ENCODE measurements around the gene TRIO. TPM values are rescaled to one million over a fixed set of nuclear protein-coding genes. Genes with fewer than 3 reads are reported as not detected.
A peak's percentile ranks its signal among the peaks of the same experiment; 100 is the strongest.

TRIO gene
- total and polyA plus RNA-seq, 10 of the 15 experiments (the other 5 are each of a cell fraction or from before 2014, with no cell fraction given) = 5.1 to 96.4 (median 44.6) TPM

DNA sequence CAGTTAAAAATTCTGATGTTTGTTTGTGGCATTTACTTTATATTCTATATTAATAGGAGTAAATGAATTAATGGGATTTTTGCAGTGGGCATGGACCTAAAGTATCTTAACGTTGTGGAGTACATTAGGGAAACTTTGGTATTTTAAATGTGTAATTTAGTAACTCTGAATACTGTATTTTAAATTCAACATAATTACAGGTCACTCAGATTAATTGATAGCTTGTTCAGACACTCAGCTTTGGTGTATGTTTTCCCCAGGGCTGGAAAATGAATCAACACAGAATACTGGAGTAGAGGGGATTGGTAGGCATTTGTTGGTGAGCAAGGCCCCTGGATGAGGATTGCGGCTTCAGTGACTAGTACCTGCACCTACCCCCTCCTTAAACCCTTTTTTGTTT, 117.5 kb downstream of the TRIO start:
- Histone ChIP-seq H3K27ac (ENCODE audit: control insufficient read depth, insufficient read depth) (no peak overlapping the region; the same call in 1 of the 2 replicates), H2AFZ (ENCODE audit: control insufficient read depth, low read depth, low read length) (no peak overlapping the region), H3K4me3 (no peak overlapping the region), H4K20me1 (ENCODE audit: control insufficient read depth, insufficient read depth) (peaks cover 4% of the 10 kb centered on the region; the same call in 1 of the 2 replicates), H3K27me3 (replicated peaks in 1 of 2; ENCODE audit: control insufficient read depth in 2 of 2, insufficient read depth in 2 of 2, low read length in 1 of 2) (no peaks in the 10 kb centered on the region), H3K36me3 (ENCODE audit: control insufficient read depth in 2 of 2, insufficient read depth in 2 of 2, low read length in 1 of 2) (no peaks in the 10 kb centered on the region; a peak in 1 of 4 replicates), H3K79me2 (ENCODE audit: control insufficient read depth, insufficient read depth, low read length) (peaks cover 92% of the 10 kb centered on the region), H3K9me3 (replicated peaks; ENCODE audit: control insufficient read depth, insufficient read depth, low read length) (peaks cover 13% of the 10 kb centered on the region), H3K4me2 (ENCODE audit: control insufficient read depth, insufficient read depth) (no peak overlapping the region), H3K4me1 (ENCODE audit: control insufficient read depth, insufficient read depth, low read length) (peaks cover 45% of the 10 kb centered on the region), H3K9ac (ENCODE audit: control insufficient read depth, insufficient read depth, low read length) (no peak overlapping the region; the same call in 1 of the 2 replicates)
- CTCF ChIA-PET = interaction anchor here (1.1 to 5.0 kb wide), 7 partner anchors 9 to 152 kb away, joined by 3 to 39 read pairs (median 4); no protein-coding TSS in a partner anchor
- intact Hi-C loops (cut with micrococcal nuclease; ENCODE audit: unreplicated experiment) = no loop called here
- in situ Hi-C loops (cut with MboI) = no loop called here
- DNase-seq (ENCODE audit: low read depth, low spot score) (no peak), ATAC-seq (no peak), FAIRE-seq (no peak)
- RAD21 ChIA-PET (ENCODE audit: unreplicated experiment) = interaction anchor here (0.9 to 4.0 kb wide), 14 partner anchors 10 to 152 kb away, joined by 3 to 44 read pairs (median 6); no protein-coding TSS in a partner anchor
- POLR2A ChIA-PET = interaction anchor here (0.6 to 6.8 kb wide), 11 partner anchors 10 to 115 kb away, joined by 3 to 64 read pairs (median 4); no protein-coding TSS in a partner anchor
- TF ChIP-seq DPF2 (IDR thresholded peaks at IDR 0.05) = no peak
- TF ChIP-seq BCL11A (IDR thresholded peaks at IDR 0.05; ENCODE audit: low read depth, low read length) = no peak
- TF ChIP-seq PML (IDR thresholded peaks at IDR 0.05; ENCODE audit: low read length) = no peak
- no peak for TF ChIP-seq TCF7 (IDR thresholded peaks at IDR 0.05; ENCODE audit: borderline replicate concordance)
- 20% methylated on average over 2 of the region's 2 CpGs for WGBS (ENCODE audit: insufficient coverage, insufficient replicate concordance, low lambda C conversion rate, missing lambda C conversion rate)
- BruUV-seq (replicated peaks) = no TSS peak
- SMC1A ChIA-PET (ENCODE audit: uncharacterized antibody, unreplicated experiment) = interaction anchor here (0.9 to 7.3 kb wide), 14 partner anchors 10 to 152 kb away, joined by 3 to 166 read pairs (median 6); no protein-coding TSS in a partner anchor

DNA sequence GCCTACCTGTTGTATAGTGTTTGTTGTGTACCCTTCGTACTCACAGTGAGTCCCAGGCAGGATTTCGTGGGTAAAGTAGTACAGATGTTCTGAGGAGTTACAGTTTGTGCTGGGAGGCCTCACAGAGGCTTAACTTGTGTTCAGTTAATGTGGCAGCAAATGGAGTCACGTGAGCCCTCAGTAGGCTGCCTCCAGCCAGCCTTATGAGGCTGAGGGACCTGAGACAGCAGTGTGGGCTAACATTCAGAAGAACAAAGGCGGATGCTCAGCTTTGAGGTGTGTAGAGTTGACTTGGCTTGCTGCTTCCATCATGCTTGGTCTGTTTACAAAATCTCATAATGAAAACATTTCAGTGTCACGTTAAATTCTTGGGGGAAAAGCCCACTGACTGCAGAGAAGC, 118.1 kb downstream of the TRIO start:
- 47% methylated on average over 5 of the region's 5 CpGs for WGBS (ENCODE audit: insufficient coverage, insufficient replicate concordance, low lambda C conversion rate, missing lambda C conversion rate)
- no TSS peak for BruUV-seq (replicated peaks)
- Histone ChIP-seq H3K36me3 (ENCODE audit: control insufficient read depth in 2 of 2, insufficient read depth in 2 of 2, low read length in 1 of 2) (no peaks in the 10 kb centered on the region), H3K4me3 (no peak overlapping the region), H3K4me1 (ENCODE audit: control insufficient read depth, insufficient read depth, low read length) (peaks cover 45% of the 10 kb centered on the region), H4K20me1 (ENCODE audit: control insufficient read depth, insufficient read depth) (peaks cover 4% of the 10 kb centered on the region; the same call in 1 of the 2 replicates), H3K9me3 (replicated peaks; ENCODE audit: control insufficient read depth, insufficient read depth, low read length) (peaks cover 7% of the 10 kb centered on the region), H3K4me2 (ENCODE audit: control insufficient read depth, insufficient read depth) (no peak overlapping the region; the same call in 1 of the 2 replicates), H3K27me3 (replicated peaks in 1 of 2; ENCODE audit: control insufficient read depth in 2 of 2, insufficient read depth in 2 of 2, low read length in 1 of 2) (no peaks in the 10 kb centered on the region), H3K79me2 (ENCODE audit: control insufficient read depth, insufficient read depth, low read length) (peaks cover 92% of the 10 kb centered on the region), H2AFZ (ENCODE audit: control insufficient read depth, low read depth, low read length) (no peak overlapping the region), H3K9ac (ENCODE audit: control insufficient read depth, insufficient read depth, low read length) (no peak overlapping the region; the same call in 1 of the 2 replicates), H3K27ac (ENCODE audit: control insufficient read depth, insufficient read depth) (peak overlapping the region; percentile 24; the same call in 1 of the 2 replicates)
- POLR2A ChIA-PET = interaction anchor here (0.6 to 6.8 kb wide), 5 partner anchors 11 to 142 kb away, joined by 3 to 64 read pairs (median 3); no protein-coding TSS in a partner anchor
- no peak for FAIRE-seq
- CTCF ChIA-PET = interaction anchor here (0.7 to 5.0 kb wide), 6 partner anchors 8 to 153 kb away, joined by 3 to 39 read pairs (median 4); no protein-coding TSS in a partner anchor
- ATAC-seq = no peak
- no peak for TF ChIP-seq WRNIP1 (IDR thresholded peaks at IDR 0.05; ENCODE audit: borderline replicate concordance, low read depth, low read length)
- peak; percentile 35 to 68; a peak in 2 of 4 replicates for TF ChIP-seq BHLHE40 (IDR thresholded peaks at IDR 0.05; ENCODE audit: borderline replicate concordance in 1 of 2, low read depth in 2 of 2, low read length in 1 of 2)
- TF ChIP-seq SMARCA5 (IDR thresholded peaks at IDR 0.05) = no peak
- TF ChIP-seq RAD51 (IDR thresholded peaks at IDR 0.05) = peak; percentile 47; the same call in 1 of the 2 replicates
- peak; percentile 65 for TF ChIP-seq USF1 (IDR thresholded peaks at IDR 0.05; ENCODE audit: borderline replicate concordance, extremely low read length, insufficient read depth, low read depth, low read length)
- no peak for TF ChIP-seq MEF2A (IDR thresholded peaks at IDR 0.05; ENCODE audit: insufficient read depth, low read depth, low read length)
- DNase-seq (ENCODE audit: low read depth, low spot score) = no peak
- SMC1A ChIA-PET (ENCODE audit: uncharacterized antibody, unreplicated experiment) = interaction anchor here (0.9 to 7.3 kb wide), 6 partner anchors 10 to 48 kb away, joined by 4 to 166 read pairs (median 8); no protein-coding TSS in a partner anchor
- intact Hi-C loops (cut with micrococcal nuclease; ENCODE audit: unreplicated experiment) (no loop called here), in situ Hi-C loops (cut with MboI) (no loop called here)
- RAD21 ChIA-PET (ENCODE audit: unreplicated experiment) = interaction anchor here (0.8 to 4.0 kb wide), 9 partner anchors 11 to 116 kb away, joined by 3 to 44 read pairs (median 4); no protein-coding TSS in a partner anchor
